NCI-H1694 treated with DMSO at 0.1 percent for 48 hours (cell line): ENCODE measurements around the gene ALDH2.
"Not testable (repeated sequence)": the region's sequence is repeated elsewhere in the genome, so short reads cannot be mapped to it uniquely, and the experiment has no call there.

ENCODE experiments used
- DNase-seq: peaks from one replicate; lab custom pipeline; 2025; lab: John Stamatoyannopoulos, UW

ALDH2 gene

GRCh38 chr12:111789779-111790178 is 23.0 kb downstream of the ALDH2 start:
- no peak for DNase-seq

GRCh38 chr12:111791507-111791906 is 24.8 kb downstream of the ALDH2 start:
- no peak for DNase-seq

GRCh38 chr12:111792155-111792855 is 25.6 kb downstream of the ALDH2 start:
- no peak for DNase-seq

- DNase-seq = no peak
Measured at GRCh38 chr12:111792856-111793235, 26.1 kb downstream of the ALDH2 start.

GRCh38 chr12:111798182-111798581 is 31.4 kb downstream of the ALDH2 start:
- DNase-seq = no peak

- no peak for DNase-seq
Measured at GRCh38 chr12:111799758-111800157, 33.0 kb downstream of the ALDH2 start.

- no peak for DNase-seq
Measured at GRCh38 chr12:111803038-111803626, 36.4 kb downstream of the ALDH2 start.

- no peak for DNase-seq
Measured at GRCh38 chr12:111803851-111804250, 37.1 kb downstream of the ALDH2 start.

- DNase-seq = no peak
Measured at GRCh38 chr12:111806304-111806703, 39.6 kb downstream of the ALDH2 start.

- no peak for DNase-seq
Measured at GRCh38 chr12:111807232-111807631, 40.5 kb downstream of the ALDH2 start.

- peak; percentile 70 for DNase-seq
Measured at GRCh38 chr12:111812881-111813741, 46.4 kb downstream of the ALDH2 start.

- DNase-seq = no peak
Measured at GRCh38 chr12:111816065-111816615, 49.4 kb downstream of the ALDH2 start.

- DNase-seq = not testable (repeated sequence)
Measured at GRCh38 chr12:111816898-111817297, 50.2 kb downstream of the ALDH2 start.

GRCh38 chr12:111818340-111818739 is 51.6 kb downstream of the ALDH2 start:
- DNase-seq = no peak

- no peak for DNase-seq
Measured at GRCh38 chr12:111819191-111820158, 52.7 kb downstream of the ALDH2 start.

GRCh38 chr12:111820828-111821227 is 54.1 kb downstream of the ALDH2 start:
- DNase-seq = not testable (repeated sequence)

- no peak for DNase-seq
Measured at GRCh38 chr12:111822886-111823285, 56.2 kb downstream of the ALDH2 start.

GRCh38 chr12:111823891-111824290 is 57.2 kb downstream of the ALDH2 start:
- no peak for DNase-seq

GRCh38 chr12:111824312-111824711 is 57.6 kb downstream of the ALDH2 start:
- not testable (repeated sequence) for DNase-seq

GRCh38 chr12:111825509-111825908 is 58.8 kb downstream of the ALDH2 start:
- DNase-seq = no peak

- no peak for DNase-seq
Measured at GRCh38 chr12:111826316-111826715, 59.6 kb downstream of the ALDH2 start.
